ENCODE results near the gene ZNF608.

ZNF608 gene

DNA sequence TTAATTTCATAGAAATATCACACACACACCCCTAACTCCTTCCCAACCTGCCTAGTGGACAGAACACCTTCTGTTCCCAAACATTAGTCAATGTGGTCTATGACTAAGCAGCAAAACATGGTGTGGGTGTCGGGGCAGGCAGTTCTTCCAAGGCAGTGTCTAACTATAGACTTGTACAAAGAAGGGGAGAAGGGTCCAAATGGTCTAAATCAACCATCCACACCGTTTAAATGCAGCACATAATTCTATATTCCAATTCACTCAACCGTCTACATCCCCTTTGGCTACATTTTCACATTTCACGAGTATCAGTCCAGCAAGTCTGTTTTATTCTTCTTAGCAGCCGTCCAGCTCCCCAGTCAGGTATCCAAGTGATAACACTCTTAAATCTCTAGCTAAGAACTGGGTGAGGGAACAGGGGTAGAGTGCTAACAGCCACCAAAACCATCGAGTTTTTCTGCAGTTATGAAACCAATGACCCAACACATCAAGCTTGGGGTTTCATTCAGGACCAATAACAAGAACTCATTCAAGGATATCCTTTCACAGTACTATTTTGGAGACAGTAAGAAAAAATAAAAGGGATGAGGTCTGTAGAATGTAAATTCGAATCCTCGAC is 3.3 kb downstream of the ZNF608 start:
- Histone ChIP-seq H3K27ac (ENCODE audit: low read depth, low read length) (peak overlapping the region; percentile 92), H3K9ac (ENCODE audit: low read depth, low read length) (0 out of 2 replicates have a peak overlapping the region, but pooled peaks have one; percentile 78), H3K4me1 (ENCODE audit: control insufficient read depth, insufficient read depth, low read length) (peaks cover 71% of the 10 kb centered on the region), H3K27me3 (ENCODE audit: control insufficient read depth, insufficient read depth, low read length) (no peaks in the 10 kb centered on the region), H3K4me3 (ENCODE audit: low read depth, low read length) (peak overlapping the region; percentile 92), H3K36me3 (ENCODE audit: control insufficient read depth, insufficient read depth, low read length) (no peaks in the 10 kb centered on the region; the same call in 1 of the 2 replicates), H3K9me3 (ENCODE audit: control insufficient read depth, insufficient read depth, low read length) (peaks cover 4% of the 10 kb centered on the region; the same call in 1 of the 2 replicates)

DNA sequence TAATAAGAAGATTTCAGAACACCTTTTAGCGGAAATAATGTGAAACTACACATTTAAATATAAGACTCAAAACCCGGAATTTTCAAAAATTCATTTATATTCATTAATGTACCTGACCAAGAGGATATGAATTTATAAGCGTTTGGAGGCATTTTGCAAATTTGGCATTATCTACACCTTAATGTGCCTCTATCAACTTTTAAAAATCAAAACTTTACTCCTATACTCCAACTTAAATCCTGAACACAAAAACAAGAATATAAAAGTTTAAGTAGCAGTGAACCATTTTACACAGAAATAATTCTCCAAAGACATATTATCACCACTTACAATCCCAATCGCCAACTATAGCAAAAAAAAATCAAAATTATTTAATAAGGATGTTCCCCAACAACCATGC is 3.9 kb downstream of the ZNF608 start:
- H3K4me1 ChIP-seq (ENCODE audit: control insufficient read depth, insufficient read depth, low read length), result peaks cover 75% of the 10 kb centered on the region
- H3K9me3 ChIP-seq (ENCODE audit: control insufficient read depth, insufficient read depth, low read length), result peaks cover 4% of the 10 kb centered on the region; the same call in 1 of the 2 replicates
- peak overlapping the region; percentile 92 for H3K4me3 ChIP-seq (ENCODE audit: low read depth, low read length)
- peak overlapping the region; percentile 92 for H3K27ac ChIP-seq (ENCODE audit: low read depth, low read length)
- no peak overlapping the region for H3K9ac ChIP-seq (ENCODE audit: low read depth, low read length)
- no peaks in the 10 kb centered on the region for H3K27me3 ChIP-seq (ENCODE audit: control insufficient read depth, insufficient read depth, low read length)
- H3K36me3 ChIP-seq (ENCODE audit: control insufficient read depth, insufficient read depth, low read length), result no peaks in the 10 kb centered on the region; the same call in 1 of the 2 replicates

DNA sequence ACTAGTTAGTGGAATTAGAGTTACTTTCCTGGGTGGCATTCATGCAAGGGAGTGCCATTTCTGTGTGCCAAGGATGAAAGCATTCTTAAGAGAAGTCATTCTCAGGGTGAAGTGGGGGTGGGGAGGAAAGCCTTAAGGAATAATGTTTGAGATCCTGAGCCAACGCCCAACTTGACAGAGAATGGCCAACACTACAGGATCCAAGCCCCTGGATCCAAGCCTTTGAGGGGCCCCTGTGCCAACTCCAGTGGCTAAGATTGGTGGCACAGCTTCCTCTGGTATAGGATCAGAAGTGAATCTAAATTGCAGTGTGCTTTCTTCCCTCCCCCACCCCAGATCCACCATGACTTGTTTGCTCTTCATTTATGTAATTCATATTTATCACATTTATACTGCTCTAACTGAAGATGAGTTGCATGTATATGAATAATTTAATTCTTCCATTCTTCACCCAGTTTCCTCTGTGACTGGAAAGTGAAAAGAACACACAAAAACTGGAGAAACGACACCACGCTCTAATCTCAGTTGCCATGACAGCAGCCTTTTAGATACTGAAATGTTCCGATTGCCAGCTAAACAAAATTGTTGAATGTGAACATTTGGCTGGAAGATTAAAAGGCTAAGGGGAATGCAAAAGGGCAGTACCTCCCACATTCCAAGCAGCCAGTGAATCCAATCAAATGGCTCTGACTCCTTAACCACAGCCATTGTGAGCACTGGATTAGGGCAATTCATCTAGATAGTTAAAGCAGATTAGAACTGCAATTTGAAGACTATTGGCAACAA is 4.5 kb downstream of the ZNF608 start:
- H3K27ac ChIP-seq (ENCODE audit: low read depth, low read length), result peak overlapping the region; percentile 92
- H3K27me3 ChIP-seq (ENCODE audit: control insufficient read depth, insufficient read depth, low read length), result no peaks in the 10 kb centered on the region
- H3K9ac ChIP-seq (ENCODE audit: low read depth, low read length), result no peak overlapping the region
- H3K4me3 ChIP-seq (ENCODE audit: low read depth, low read length), result peak overlapping the region; percentile 92
- H3K4me1 ChIP-seq (ENCODE audit: control insufficient read depth, insufficient read depth, low read length), result peaks cover 81% of the 10 kb centered on the region
- H3K9me3 ChIP-seq (ENCODE audit: control insufficient read depth, insufficient read depth, low read length), result peaks cover 4% of the 10 kb centered on the region; the same call in 1 of the 2 replicates
- H3K36me3 ChIP-seq (ENCODE audit: control insufficient read depth, insufficient read depth, low read length), result no peaks in the 10 kb centered on the region; the same call in 1 of the 2 replicates

DNA sequence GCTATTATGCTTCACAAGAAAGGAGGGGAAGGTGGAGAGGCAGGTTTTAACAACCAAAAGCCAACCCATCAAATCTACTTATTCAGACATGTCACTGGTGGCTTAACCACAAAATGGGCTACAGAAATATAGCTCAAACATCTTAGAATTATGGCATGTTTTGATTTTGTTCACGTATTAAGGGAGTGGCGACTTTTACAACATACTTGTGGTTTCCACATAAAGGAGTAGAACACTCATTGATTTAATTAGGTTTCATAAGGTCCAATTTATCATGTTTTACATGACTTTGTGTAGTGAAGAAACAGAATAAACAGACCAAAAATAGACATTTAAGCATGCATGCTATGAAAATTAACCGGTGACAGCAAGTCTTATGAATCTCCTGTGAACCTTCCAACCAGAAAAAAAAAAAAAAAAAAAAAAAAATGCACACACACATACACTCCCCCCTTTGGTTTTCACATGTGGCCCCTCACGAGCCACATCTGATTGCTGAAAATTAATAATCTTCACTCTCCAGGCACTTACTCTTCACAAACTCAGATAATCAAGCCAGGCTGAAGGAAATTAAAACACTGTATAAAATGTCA is 5.4 kb downstream of the ZNF608 start:
- no peaks in the 10 kb centered on the region; the same call in 1 of the 2 replicates for H3K36me3 ChIP-seq (ENCODE audit: control insufficient read depth, insufficient read depth, low read length)
- no peak overlapping the region for H3K9ac ChIP-seq (ENCODE audit: low read depth, low read length)
- no peak overlapping the region for H3K27ac ChIP-seq (ENCODE audit: low read depth, low read length)
- peak overlapping the region; percentile 92; the same call in 1 of the 2 replicates for H3K4me3 ChIP-seq (ENCODE audit: low read depth, low read length)
- H3K4me1 ChIP-seq (ENCODE audit: control insufficient read depth, insufficient read depth, low read length), result peaks cover 89% of the 10 kb centered on the region
- H3K27me3 ChIP-seq (ENCODE audit: control insufficient read depth, insufficient read depth, low read length), result no peaks in the 10 kb centered on the region
- peaks cover 4% of the 10 kb centered on the region; the same call in 1 of the 2 replicates for H3K9me3 ChIP-seq (ENCODE audit: control insufficient read depth, insufficient read depth, low read length)

DNA sequence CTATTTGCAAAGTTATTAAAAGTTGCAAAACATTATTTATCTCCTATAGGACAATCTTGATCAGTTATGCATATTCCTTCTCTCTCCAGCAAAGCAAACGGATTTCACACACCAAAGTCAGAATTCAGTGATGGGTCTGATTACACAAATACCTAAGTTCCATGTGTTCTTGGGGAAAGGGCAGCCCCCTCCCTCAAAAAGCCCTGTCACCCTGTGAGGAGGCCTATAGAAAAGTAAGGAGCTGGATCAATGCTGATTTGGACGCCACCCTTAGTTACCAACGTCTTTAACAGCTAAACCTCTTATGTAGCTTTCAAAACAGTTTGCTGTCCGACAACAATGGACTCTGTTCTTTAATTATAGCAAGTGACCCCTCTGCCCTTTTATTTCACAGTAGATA is 6.4 kb downstream of the ZNF608 start:
- peak overlapping the region; percentile 95 for H3K27ac ChIP-seq (ENCODE audit: low read depth, low read length)
- H3K36me3 ChIP-seq (ENCODE audit: control insufficient read depth, insufficient read depth, low read length), result no peaks in the 10 kb centered on the region; the same call in 1 of the 2 replicates
- no peak overlapping the region for H3K9ac ChIP-seq (ENCODE audit: low read depth, low read length)
- H3K4me3 ChIP-seq (ENCODE audit: low read depth, low read length), result peak overlapping the region; percentile 32; the same call in 1 of the 2 replicates
- no peaks in the 10 kb centered on the region for H3K27me3 ChIP-seq (ENCODE audit: control insufficient read depth, insufficient read depth, low read length)
- H3K9me3 ChIP-seq (ENCODE audit: control insufficient read depth, insufficient read depth, low read length), result peaks cover 4% of the 10 kb centered on the region; the same call in 1 of the 2 replicates
- H3K4me1 ChIP-seq (ENCODE audit: control insufficient read depth, insufficient read depth, low read length), result peaks cover 96% of the 10 kb centered on the region

DNA sequence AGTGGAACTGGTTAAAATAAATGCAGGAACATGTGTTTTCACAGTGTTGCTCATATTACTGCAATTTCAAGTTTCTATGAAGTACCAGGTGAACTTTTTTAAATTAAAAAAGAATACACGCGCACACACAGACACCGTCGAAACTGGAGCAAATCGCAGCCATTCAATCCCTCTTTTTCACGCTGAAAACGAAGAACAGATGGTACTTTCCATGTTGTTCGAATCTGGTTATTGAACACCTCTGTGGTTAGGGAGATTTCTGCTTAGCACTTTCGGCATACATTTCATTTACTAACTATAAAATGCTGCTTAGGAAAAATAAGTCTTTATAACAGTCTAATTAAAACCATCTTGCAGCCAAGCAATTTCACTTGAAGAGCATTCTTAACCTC is 6.8 kb downstream of the ZNF608 start:
- Histone ChIP-seq H3K9me3 (ENCODE audit: control insufficient read depth, insufficient read depth, low read length) (peaks cover 4% of the 10 kb centered on the region; the same call in 1 of the 2 replicates), H3K4me1 (ENCODE audit: control insufficient read depth, insufficient read depth, low read length) (peaks cover 96% of the 10 kb centered on the region), H3K4me3 (ENCODE audit: low read depth, low read length) (peak overlapping the region; percentile 32), H3K27me3 (ENCODE audit: control insufficient read depth, insufficient read depth, low read length) (no peaks in the 10 kb centered on the region), H3K36me3 (ENCODE audit: control insufficient read depth, insufficient read depth, low read length) (no peaks in the 10 kb centered on the region; the same call in 1 of the 2 replicates), H3K27ac (ENCODE audit: low read depth, low read length) (peak overlapping the region; percentile 95), H3K9ac (ENCODE audit: low read depth, low read length) (no peak overlapping the region)

DNA sequence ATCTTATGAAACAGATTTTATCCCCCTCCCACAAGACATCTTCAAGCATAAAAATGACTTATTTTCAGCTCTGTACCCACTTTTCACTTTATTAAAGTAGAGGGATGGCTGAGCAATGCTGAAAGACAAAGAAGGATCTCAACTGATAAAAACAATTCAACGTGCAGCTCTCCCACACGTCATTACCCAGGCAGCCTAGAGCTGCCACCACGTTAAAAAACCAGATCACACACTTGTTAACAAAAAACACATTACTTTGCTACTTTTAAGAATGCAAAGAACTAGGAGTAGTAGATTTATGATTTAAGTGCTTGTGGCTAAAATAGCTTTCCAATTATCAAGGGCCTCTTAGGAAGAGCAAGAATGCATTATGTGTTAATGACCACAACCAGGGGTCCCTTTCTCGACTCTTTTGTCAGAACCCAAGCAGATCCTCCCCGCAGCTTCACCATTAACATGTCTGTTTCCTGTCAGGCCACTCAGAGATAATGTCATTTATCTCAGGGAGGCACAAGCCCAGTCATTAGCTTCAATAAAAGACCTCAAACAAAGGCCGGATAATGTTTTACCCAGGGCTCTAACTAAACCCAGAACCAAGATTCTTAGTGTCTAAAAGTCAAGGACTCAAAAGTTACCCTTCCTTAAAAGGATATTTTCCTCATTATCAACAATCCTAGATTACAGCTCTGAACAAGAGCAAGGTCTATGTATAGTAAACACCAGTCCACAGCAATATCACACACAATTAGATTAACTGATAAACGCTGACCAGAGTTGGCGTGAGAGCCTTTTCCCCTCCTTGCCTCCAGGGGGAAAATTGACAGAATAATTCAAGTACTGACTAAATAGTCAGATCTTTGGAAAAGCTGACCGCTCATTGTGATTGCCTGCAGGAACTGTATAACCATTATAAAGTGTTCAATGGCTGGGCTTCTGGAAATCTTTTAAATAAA is 7.5 kb downstream of the ZNF608 start:
- peaks cover 4% of the 10 kb centered on the region; the same call in 1 of the 2 replicates for H3K9me3 ChIP-seq (ENCODE audit: control insufficient read depth, insufficient read depth, low read length)
- H3K9ac ChIP-seq (ENCODE audit: low read depth, low read length), result no peak overlapping the region
- no peaks in the 10 kb centered on the region for H3K27me3 ChIP-seq (ENCODE audit: control insufficient read depth, insufficient read depth, low read length)
- peak overlapping the region; percentile 95 for H3K27ac ChIP-seq (ENCODE audit: low read depth, low read length)
- H3K36me3 ChIP-seq (ENCODE audit: control insufficient read depth, insufficient read depth, low read length), result no peaks in the 10 kb centered on the region; the same call in 1 of the 2 replicates
- peak overlapping the region; percentile 49 for H3K4me3 ChIP-seq (ENCODE audit: low read depth, low read length)
- H3K4me1 ChIP-seq (ENCODE audit: control insufficient read depth, insufficient read depth, low read length), result peaks cover 96% of the 10 kb centered on the region

DNA sequence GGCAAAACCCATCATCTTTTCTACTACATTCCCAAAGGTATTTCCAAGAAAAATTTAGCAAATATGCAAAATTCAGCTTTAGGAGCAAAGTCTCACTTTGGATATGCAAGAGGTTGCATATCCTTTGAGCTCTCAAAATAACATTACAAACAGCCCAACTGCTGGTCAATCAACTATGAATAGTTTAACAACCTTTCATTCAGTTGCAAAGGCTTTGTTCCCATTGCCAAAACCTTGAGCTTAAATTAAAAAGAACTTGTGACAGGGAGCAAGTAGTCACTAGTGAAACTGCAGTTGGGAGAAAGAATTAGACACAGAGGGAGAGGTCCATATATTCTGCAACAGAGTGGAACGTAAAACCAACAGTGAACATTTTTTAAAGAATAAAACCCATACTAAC is 8.8 kb downstream of the ZNF608 start:
- Histone ChIP-seq H3K27ac (ENCODE audit: low read depth, low read length) (peak overlapping the region; percentile 95), H3K9me3 (ENCODE audit: control insufficient read depth, insufficient read depth, low read length) (peaks cover 4% of the 10 kb centered on the region; the same call in 1 of the 2 replicates), H3K4me1 (ENCODE audit: control insufficient read depth, insufficient read depth, low read length) (peaks cover 96% of the 10 kb centered on the region), H3K36me3 (ENCODE audit: control insufficient read depth, insufficient read depth, low read length) (no peaks in the 10 kb centered on the region; the same call in 1 of the 2 replicates), H3K4me3 (ENCODE audit: low read depth, low read length) (peak overlapping the region; percentile 49), H3K9ac (ENCODE audit: low read depth, low read length) (no peak overlapping the region; the same call in 1 of the 2 replicates), H3K27me3 (ENCODE audit: control insufficient read depth, insufficient read depth, low read length) (no peaks in the 10 kb centered on the region)

DNA sequence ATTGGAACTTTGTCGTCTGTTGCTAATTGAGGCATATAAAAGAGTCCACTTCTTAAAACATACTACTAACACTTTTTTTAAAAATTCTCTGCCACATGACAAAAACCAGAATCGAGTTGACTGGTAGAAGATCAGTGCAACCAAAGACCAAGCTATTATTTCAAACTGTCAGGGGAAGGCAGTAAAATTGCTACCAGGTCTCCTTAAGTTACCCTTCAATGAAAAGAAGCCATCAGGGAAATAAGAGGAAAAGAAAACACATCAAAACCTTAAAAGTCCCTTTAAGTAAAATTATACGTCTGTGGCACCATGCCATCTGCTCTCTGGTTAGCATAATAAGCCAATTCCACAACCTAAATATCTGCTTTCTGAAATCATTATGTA is 9.6 kb downstream of the ZNF608 start:
- no peak overlapping the region for H3K9ac ChIP-seq (ENCODE audit: low read depth, low read length)
- peak overlapping the region; percentile 95 for H3K27ac ChIP-seq (ENCODE audit: low read depth, low read length)
- no peaks in the 10 kb centered on the region; the same call in 1 of the 2 replicates for H3K36me3 ChIP-seq (ENCODE audit: control insufficient read depth, insufficient read depth, low read length)

More for the DNA sequence above, 9.6 kb downstream of the ZNF608 start:
- peak overlapping the region; percentile 49 for H3K4me3 ChIP-seq (ENCODE audit: low read depth, low read length)
- H3K9me3 ChIP-seq (ENCODE audit: control insufficient read depth, insufficient read depth, low read length), result peaks cover 4% of the 10 kb centered on the region; the same call in 1 of the 2 replicates
- H3K4me1 ChIP-seq (ENCODE audit: control insufficient read depth, insufficient read depth, low read length), result peaks cover 96% of the 10 kb centered on the region
- H3K27me3 ChIP-seq (ENCODE audit: control insufficient read depth, insufficient read depth, low read length), result no peaks in the 10 kb centered on the region

Measured in HUES48 (cell line).